HepG2 (cell line): ENCODE data around the gene IFIH1. TPM values are rescaled to one million over a fixed set of nuclear protein-coding genes. Genes with fewer than 3 reads are reported as not detected.

Source experiments
- ATAC-seq: fragments of 200-7000 bp; cut with Tn5 transposase; 3 replicates; pipeline ENCODE4 v1.9.1; 2020; ENCODE audit warnings: mild to moderate bottlenecking, moderate library complexity
- BruUV-seq: library from RNA; stranded (reverse); fragments of 400-500 nt; replicated peaks from 2 replicates; lab custom pipeline; 2021; lab: Mats Ljungman, UMichigan
- CTCF ChIA-PET: fragments of 300-600 bp; formaldehyde crosslinking; extraction: SDS; loops from one replicate; lab custom pipeline; 2021; ENCODE audit warnings: low total read pairs, inconsistent platforms, low intra/inter-chr PET ratio; lab: Yijun Ruan, JAX
- POLR2A ChIA-PET: fragments of 350-600 bp; sonication (Branson Sonifier 250); formaldehyde crosslinking; loops from one replicate; lab custom pipeline; 2020; ENCODE audit warnings: antibody characterized with exemption, inconsistent platforms; lab: Yijun Ruan, JAX
- DNase-seq: peaks from one replicate; pipeline ENCODE4 v3.0.0-alpha.2; 2015; ENCODE audit warnings: low spot score
- FAIRE-seq: peaks from 3 replicates; lab custom pipeline; 2011; peaks lifted over from hg19 to GRCh38; lab: Jason Lieb, UNC
- H2AFZ ChIP-seq: one replicate; pipeline ENCODE4 v1.6.1; 2011; ENCODE audit warnings: low read length, inconsistent platforms
- H3K27ac ChIP-seq: fragments of 300-600 bp; 3 replicates; pipeline ENCODE4 v1.8.0; 2011; ENCODE audit warnings: mixed run types, mild to moderate bottlenecking, mixed read lengths, low read length, inconsistent platforms; ENCODE audit not compliant: insufficient read depth; ENCODE audit errors: extremely low read length
- H3K27me3 ChIP-seq, 2 experiments: fragments of 200-600 bp in 1 of 2; 2 replicates in 1 of 2; 3 replicates in 1 of 2; pipeline versions ENCODE4 v1.6.0 to v1.8.0; 2011; ENCODE audit warnings: low read length in 2 of 2, mild to moderate bottlenecking in 2 of 2, moderate library complexity in 2 of 2, inconsistent platforms in 1 of 2; ENCODE audit not compliant: insufficient read depth in 2 of 2, control insufficient read depth in 1 of 2
- H3K36me3 ChIP-seq, 2 experiments: fragments of 200-600 bp in 1 of 2; replicated peaks in 1 of 2; 2 replicates in 1 of 2; 3 replicates in 1 of 2; pipeline versions ENCODE4 v1.5.1 to v1.8.0; 2011; ENCODE audit warnings: low read length in 2 of 2, inconsistent platforms in 1 of 2; ENCODE audit not compliant: insufficient read depth in 2 of 2, control insufficient read depth in 1 of 2
- H3K4me1 ChIP-seq: 2 replicates; pipeline ENCODE4 v1.5.1; 2012; ENCODE audit warnings: low read length, inconsistent platforms; ENCODE audit not compliant: insufficient read depth
- H3K4me2 ChIP-seq: 2 replicates; pipeline ENCODE4 v1.6.0; 2011; ENCODE audit warnings: low read depth, low read length, inconsistent platforms
- H3K4me3 ChIP-seq, 3 experiments: fragments of 200-600 bp in 1 of 3; sonication (generic), shearing (Covaris generic) in 1 of 3; replicated peaks in 1 of 3; 2 replicates each; pipeline ENCODE4 v1.5.1; 2011 to 2016; ENCODE audit warnings: low read length in 3 of 3, inconsistent platforms in 2 of 3, low read depth in 2 of 3, mild to moderate bottlenecking in 2 of 3, control low read depth in 1 of 3, mixed read lengths in 1 of 3; ENCODE audit not compliant: insufficient read depth in 1 of 3
- H3K79me2 ChIP-seq: one replicate; pipeline ENCODE4 v1.6.1; 2011; ENCODE audit warnings: low read length, inconsistent platforms; ENCODE audit not compliant: insufficient read depth
- H3K9ac ChIP-seq: 2 replicates; pipeline ENCODE4 v1.6.0; 2011; ENCODE audit warnings: mild to moderate bottlenecking, low read depth, low read length, inconsistent platforms; ENCODE audit not compliant: insufficient read depth
- H3K9me3 ChIP-seq: 2 replicates; pipeline ENCODE4 v1.5.1; 2012; ENCODE audit warnings: mild to moderate bottlenecking, low read length
- H4K20me1 ChIP-seq: 2 replicates; pipeline ENCODE4 v1.6.0; 2011; ENCODE audit warnings: inconsistent platforms, mild to moderate bottlenecking, low read length, moderate library complexity; ENCODE audit not compliant: insufficient read depth
- BRD4 ChIP-seq: sonication (generic); formaldehyde crosslinking; IDR thresholded peaks from 2 replicates; pipeline ENCODE4 v1.4.0; 2020; ENCODE audit warnings: missing genetic modification reagents
- HNRNPH1 ChIP-seq: fragments of 200-400 bp; formaldehyde crosslinking; optimal IDR thresholded peaks from 2 replicates; pipeline ENCODE3; 2017; ENCODE audit warnings: mild to moderate bottlenecking, low read depth, low read length
- MXI1 ChIP-seq: IDR thresholded peaks from 3 replicates; pipeline ENCODE4 v1.6.1; 2012; ENCODE audit warnings: low read depth, low read length, inconsistent platforms, borderline replicate concordance
- POLR2G ChIP-seq: fragments of 200-400 bp; formaldehyde crosslinking; IDR thresholded peaks from 2 replicates; pipeline ENCODE4 v1.6.1; 2018; ENCODE audit warnings: mild to moderate bottlenecking, low read depth, low read length, moderate library complexity
- RELA ChIP-seq: sonication (generic); formaldehyde crosslinking; IDR thresholded peaks from 2 replicates; pipeline ENCODE4 v1.4.0; 2020; ENCODE audit warnings: missing genetic modification reagents
- SMAD1 ChIP-seq: sonication (generic); formaldehyde crosslinking; IDR thresholded peaks from 2 replicates; pipeline ENCODE4 v1.4.0; 2020; ENCODE audit warnings: missing genetic modification reagents, low read depth, mild to moderate bottlenecking, borderline replicate concordance
- TBL1XR1 ChIP-seq: fragments of 150-350 bp; IDR thresholded peaks from 2 replicates; pipeline ENCODE4 v1.6.1; 2014; ENCODE audit warnings: borderline replicate concordance, low read length; ENCODE audit not compliant: partially characterized antibody
- THAP11 ChIP-seq: IDR thresholded peaks from 2 replicates; pipeline ENCODE4 v1.6.1; 2016; ENCODE audit warnings: missing biosample characterization, missing genetic modification reagents
- ZBTB20 ChIP-seq: sonication (generic); formaldehyde crosslinking; IDR thresholded peaks from 2 replicates; pipeline ENCODE4 v1.8.1; 2023; ENCODE audit warnings: missing genetic modification reagents, low read depth, mild to moderate bottlenecking, borderline replicate concordance
- ZNF572 ChIP-seq: sonication (generic); formaldehyde crosslinking; IDR thresholded peaks from 2 replicates; pipeline ENCODE4 v1.5.1; 2020; ENCODE audit warnings: mild to moderate bottlenecking, missing genetic modification reagents
- ZNF709 ChIP-seq: sonication (generic); formaldehyde crosslinking; IDR thresholded peaks from 2 replicates; pipeline ENCODE4 v1.5.0; 2020; ENCODE audit warnings: mild to moderate bottlenecking, missing genetic modification reagents
- whole genome bisulfite sequencing: methylation state at CpG from one replicate; pipeline ENCODE4 v1.1.6; 2017; ENCODE audit warnings: low lambda C conversion rate; 5-methylcytosine and 5-hydroxymethylcytosine counted together
- in situ Hi-C: cut with HindIII; loops from 2 replicates; pipeline ENCODE4 v1.10.0; 2017; ENCODE audit warnings: low pct_unique_long_range_greater_than_20kb; ENCODE audit not compliant: extremely low pct_ligation_motif_present
- intact Hi-C: fragments of 100-400 bp; cut with micrococcal nuclease; formaldehyde crosslinking; loops from one replicate; pipeline ENCODE4 v1.10.0; 2022; ENCODE audit not compliant: unreplicated experiment
- polyA plus RNA-seq, 8 experiments: library from polyadenylated mRNA; depleted of rRNA in 3 of 8; stranded (reverse) in 7 of 8; unstranded in 1 of 8; fragments of >200 nt; fragmentation: Illumina TruSeq in 4 of 8; extraction: Trizol in 4 of 8; gene quantifications; 2 replicates each; pipeline versions ENCODE4 v1.2.1 to v1.2.3, GENCODE V29; 2011 to 2016; ENCODE audit warnings: low read depth in 4 of 8, missing spikeins in 1 of 8, mixed read lengths in 1 of 8; ENCODE audit not compliant: insufficient read depth in 1 of 8
- total RNA-seq, 5 experiments: library from RNA; depleted of rRNA; stranded (reverse); fragments of >200 nt; fragmentation: Illumina TruSeq; extraction: Trizol; gene quantifications; 2 replicates each; pipeline ENCODE4 v1.2.3, GENCODE V29; 2016; ENCODE audit warnings: low read depth in 1 of 5
- TF ChIP-seq, protein P1 (sequence below): sonication (generic); formaldehyde crosslinking; IDR thresholded peaks from 2 replicates; pipeline ENCODE4 v1.4.0; 2020; ENCODE audit warnings: missing genetic modification reagents, mild to moderate bottlenecking, borderline replicate concordance

Gene IFIH1
- total and polyA plus RNA-seq, 2 of the 13 experiments (the other 11 are each of a cell fraction or from before 2014, with no cell fraction given), result 1.5 to 11.5 TPM

DNA sequence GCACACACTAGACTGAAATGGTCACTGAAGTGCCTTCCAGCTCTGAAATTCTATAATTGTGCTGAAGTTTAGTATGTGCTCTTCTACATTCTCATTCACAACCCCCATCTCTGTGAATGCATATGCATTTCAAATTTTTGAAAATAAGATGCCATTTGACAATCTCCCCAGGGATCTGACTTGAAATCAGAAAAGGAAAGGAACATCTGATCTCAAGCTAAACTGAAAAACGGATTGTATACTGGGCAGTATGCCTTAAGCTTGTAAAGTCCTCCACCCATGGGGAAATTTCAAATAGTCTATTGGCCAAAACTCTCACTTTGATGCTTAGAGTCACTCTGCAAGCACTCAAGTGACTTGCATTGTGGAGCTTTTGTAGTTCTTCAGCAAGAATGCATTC lies 98.1 kb downstream of the IFIH1 start:
- TF ChIP-seq, protein P1, sequence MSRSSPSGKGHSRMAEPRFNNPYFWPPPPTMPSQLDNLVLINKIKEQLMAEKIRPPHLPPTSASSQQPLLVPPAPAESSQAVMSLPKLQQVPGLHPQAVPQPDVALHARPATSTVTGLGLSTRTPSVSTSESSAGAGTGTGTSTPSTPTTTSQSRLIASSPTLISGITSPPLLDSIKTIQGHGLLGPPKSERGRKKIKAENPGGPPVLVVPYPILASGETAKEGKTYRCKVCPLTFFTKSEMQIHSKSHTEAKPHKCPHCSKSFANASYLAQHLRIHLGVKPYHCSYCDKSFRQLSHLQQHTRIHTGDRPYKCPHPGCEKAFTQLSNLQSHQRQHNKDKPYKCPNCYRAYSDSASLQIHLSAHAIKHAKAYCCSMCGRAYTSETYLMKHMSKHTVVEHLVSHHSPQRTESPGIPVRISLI (CRISPR knock-in tag), result no peak
- TF ChIP-seq ZNF572 (CRISPR knock-in tag), result no peak
- no peak for TF ChIP-seq ZBTB20 (CRISPR knock-in tag)
- TF ChIP-seq TBL1XR1, result no peak
- no peak for TF ChIP-seq BRD4 (CRISPR knock-in tag)
- no peak for TF ChIP-seq HNRNPH1
- TF ChIP-seq RELA (CRISPR knock-in tag), result no peak
- no peak for TF ChIP-seq MXI1
- no peak for TF ChIP-seq ZNF709 (CRISPR knock-in tag)
- TF ChIP-seq SMAD1 (CRISPR knock-in tag), result no peak
- TF ChIP-seq THAP11, result no peak
- no peak for TF ChIP-seq POLR2G
- TF ChIP-seq, all 625 proteins: peak for 0
- ChIA-PET POLR2A (no interaction called here), CTCF (interaction anchor here (0.9 to 3.0 kb wide), 3 partner anchors 77 to 113 kb away, joined by 3 to 38 read pairs (median 10); no protein-coding TSS in a partner anchor)
- DNase-seq (no peak), ATAC-seq (no peak), FAIRE-seq (no peak)
- no peak overlapping the region for H2AFZ ChIP-seq
- H3K4me1 ChIP-seq, result no peaks in the 10 kb centered on the region
- no peak overlapping the region for H3K9ac ChIP-seq
- no peaks in the 10 kb centered on the region for H4K20me1 ChIP-seq
- peaks cover 0 to 4% of the 10 kb centered on the region in 2 experiments; a peak in 2 of 5 replicates for H3K27me3 ChIP-seq
- no peaks in the 10 kb centered on the region for H3K79me2 ChIP-seq
- H3K4me3 ChIP-seq, result no peak overlapping the region
- no peak overlapping the region for H3K27ac ChIP-seq
- WGBS, result 0% methylated on average over 1 of the region's 1 CpG
- intact Hi-C loops (no loop called here), in situ Hi-C loops (loop anchor here (5.0 kb wide), 1 partner anchor 77 kb away; no protein-coding TSS in a partner anchor)
- no peak overlapping the region for H3K4me2 ChIP-seq
- no peaks in the 10 kb centered on the region for H3K36me3 ChIP-seq
- no TSS peak for BruUV-seq
- H3K9me3 ChIP-seq, result no peaks in the 10 kb centered on the region
